Measurements from ENCODE around the gene TRHDE.
"Not testable (repeated sequence)": the region's sequence is repeated elsewhere in the genome, so short reads cannot be mapped to it uniquely, and the experiment has no call there.

Gene TRHDE

DNA sequence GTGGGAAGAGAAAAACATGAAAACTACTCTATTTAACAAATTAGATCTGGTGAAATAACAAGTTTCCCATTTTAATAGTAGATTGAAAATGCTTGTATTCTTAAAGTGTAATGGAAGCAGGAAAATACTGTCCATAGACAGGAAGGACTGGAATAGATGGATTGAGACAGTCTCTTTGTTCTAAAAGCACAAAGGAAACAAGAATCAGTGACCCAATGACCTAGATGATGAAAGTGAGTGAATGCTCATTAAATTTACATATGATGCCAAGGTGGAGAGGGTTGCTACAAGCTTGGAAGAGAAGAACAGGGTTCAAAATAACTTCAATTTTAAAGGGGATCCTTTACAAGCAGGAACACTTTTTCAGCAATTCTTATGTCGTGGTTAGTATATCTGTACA lies 233.1 kb downstream of the TRHDE start:
- no peak for TF ChIP-seq POLR2A (IDR thresholded peaks at IDR 0.05; ENCODE audit: low read depth, low read length)
- no peak for FAIRE-seq

GRCh38 chr12:72509891-72510290 lies 237.7 kb downstream of the TRHDE start:
- TF ChIP-seq POLR2A (IDR thresholded peaks at IDR 0.05; ENCODE audit: low read depth, low read length): no peak
- no peak for DNase-seq (ENCODE audit: insufficient read length, low spot score)
- FAIRE-seq: no peak

More for the DNA sequence above, 233.1 kb downstream of the TRHDE start:
- no peak for DNase-seq (ENCODE audit: insufficient read length, low spot score)

DNA sequence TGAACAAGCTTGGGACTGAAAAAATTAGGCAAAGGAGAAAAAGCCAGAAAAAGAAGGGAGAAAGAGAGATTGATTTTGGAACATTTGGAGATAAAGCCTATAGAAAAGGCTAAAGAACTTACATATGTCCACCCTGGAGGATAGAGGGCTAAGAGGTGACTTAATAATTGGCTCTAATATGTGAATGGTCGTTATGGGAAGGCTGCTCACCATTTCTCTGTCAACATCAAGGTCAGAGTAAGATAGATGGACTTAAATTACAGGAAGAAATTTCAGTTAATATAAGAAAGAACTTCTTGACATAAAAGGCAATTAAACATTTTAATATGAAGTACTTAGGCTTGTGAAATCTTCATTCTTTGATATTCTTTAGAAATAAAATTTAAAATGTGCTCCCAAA lies 238.6 kb downstream of the TRHDE start:
- FAIRE-seq (no peak), DNase-seq (ENCODE audit: insufficient read length, low spot score) (no peak)
- TF ChIP-seq POLR2A (IDR thresholded peaks at IDR 0.05; ENCODE audit: low read depth, low read length): no peak

GRCh38 chr12:72511498-72511897 lies 239.3 kb downstream of the TRHDE start:
- FAIRE-seq (no peak), DNase-seq (ENCODE audit: insufficient read length, low spot score) (no peak)
- TF ChIP-seq POLR2A (IDR thresholded peaks at IDR 0.05; ENCODE audit: low read depth, low read length): no peak

DNA sequence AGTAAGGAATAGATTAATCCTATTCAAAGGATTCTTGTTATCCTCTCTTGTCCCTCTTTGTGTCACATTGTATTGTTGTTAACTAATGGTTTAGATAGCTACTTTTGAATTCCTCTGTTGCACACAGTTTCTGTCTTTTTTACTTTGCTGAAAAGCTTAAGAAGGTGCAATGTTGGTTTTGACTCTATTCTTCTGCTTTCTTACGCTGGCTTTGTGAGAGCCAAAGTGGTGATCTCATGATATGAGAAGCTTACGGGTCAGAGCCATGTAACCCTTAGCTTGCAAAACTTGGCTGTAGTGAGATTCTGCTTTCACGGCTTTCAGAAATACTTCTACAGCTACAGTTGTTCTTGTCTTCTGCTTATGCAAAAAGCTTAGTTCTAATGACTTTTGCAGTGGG lies 239.7 kb downstream of the TRHDE start:
- TF ChIP-seq POLR2A (IDR thresholded peaks at IDR 0.05; ENCODE audit: low read depth, low read length): no peak
- no peak for FAIRE-seq

DNA sequence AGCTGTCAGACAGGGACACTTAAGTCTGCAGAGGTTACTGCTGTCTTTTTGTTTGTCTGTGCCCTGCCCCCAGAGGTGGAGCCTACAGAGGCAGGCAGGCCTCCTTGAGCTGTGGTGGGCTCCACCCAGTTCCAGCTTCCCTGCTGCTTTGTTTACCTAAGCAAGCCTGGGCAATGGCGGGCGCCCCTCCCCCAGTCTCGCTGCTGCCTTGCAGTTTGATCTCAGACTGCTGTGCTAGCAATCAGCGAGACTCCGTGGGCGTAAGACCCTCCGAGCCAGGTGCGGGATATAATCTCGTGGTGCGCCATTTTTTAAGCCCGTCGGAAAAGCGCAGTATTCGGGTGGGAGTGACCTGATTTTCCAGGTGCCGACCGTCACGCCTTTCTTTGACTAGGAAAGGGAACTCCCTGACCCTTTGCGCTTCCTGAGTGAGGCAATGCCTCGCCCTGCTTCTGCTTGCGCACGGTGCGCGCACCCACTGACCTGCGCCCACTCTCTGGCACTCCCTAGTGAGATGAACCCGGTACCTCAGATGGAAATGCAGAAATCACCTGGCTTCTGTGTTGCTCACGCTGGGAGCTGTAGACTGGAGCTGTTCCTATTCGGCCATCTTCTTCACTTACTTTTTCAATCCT lies 248.0 kb downstream of the TRHDE start:
- not testable (repeated sequence) for FAIRE-seq; DNase-seq (ENCODE audit: insufficient read length, low spot score)

More for the DNA sequence above, 239.7 kb downstream of the TRHDE start:
- no peak for DNase-seq (ENCODE audit: insufficient read length, low spot score)

- no peak for DNase-seq (ENCODE audit: insufficient read length, low spot score)
- no peak for TF ChIP-seq POLR2A (IDR thresholded peaks at IDR 0.05; ENCODE audit: low read depth, low read length)
- FAIRE-seq: no peak
These were observed 249.2 kb downstream of the TRHDE start for GRCh38 chr12:72521326-72521725.

DNA sequence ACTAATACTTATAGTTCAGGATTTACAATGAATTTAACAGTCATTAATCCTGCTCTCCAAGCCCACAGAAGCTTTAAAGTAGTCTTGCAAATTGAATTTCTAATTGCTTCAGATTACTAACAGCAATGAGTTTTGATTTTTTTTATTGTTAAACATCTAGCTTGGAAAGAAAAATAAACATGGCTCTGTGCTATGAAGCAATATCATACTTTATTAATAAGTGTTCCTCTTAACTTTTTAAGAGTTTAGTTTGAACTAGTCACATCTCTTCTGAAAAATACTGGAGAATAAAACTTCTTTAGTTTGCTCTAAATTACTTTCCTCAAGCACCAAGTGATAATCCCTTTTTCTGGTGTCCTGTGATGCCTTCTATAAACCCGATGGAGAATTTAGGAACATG lies 250.2 kb downstream of the TRHDE start:
- no peak for TF ChIP-seq POLR2A (IDR thresholded peaks at IDR 0.05; ENCODE audit: low read depth, low read length)
- FAIRE-seq (no peak), DNase-seq (ENCODE audit: insufficient read length, low spot score) (no peak)

GRCh38 chr12:72523754-72524153 lies 251.6 kb downstream of the TRHDE start:
- FAIRE-seq: no peak
- no peak for DNase-seq (ENCODE audit: insufficient read length, low spot score)

GRCh38 chr12:72535212-72535990 lies 263.2 kb downstream of the TRHDE start:
- FAIRE-seq: no peak
- DNase-seq (ENCODE audit: insufficient read length, low spot score): no peak
- no peak for TF ChIP-seq POLR2A (IDR thresholded peaks at IDR 0.05; ENCODE audit: low read depth, low read length)

More at GRCh38 chr12:72523754-72524153, 251.6 kb downstream of the TRHDE start:
- no peak for TF ChIP-seq POLR2A (IDR thresholded peaks at IDR 0.05; ENCODE audit: low read depth, low read length)

DNA sequence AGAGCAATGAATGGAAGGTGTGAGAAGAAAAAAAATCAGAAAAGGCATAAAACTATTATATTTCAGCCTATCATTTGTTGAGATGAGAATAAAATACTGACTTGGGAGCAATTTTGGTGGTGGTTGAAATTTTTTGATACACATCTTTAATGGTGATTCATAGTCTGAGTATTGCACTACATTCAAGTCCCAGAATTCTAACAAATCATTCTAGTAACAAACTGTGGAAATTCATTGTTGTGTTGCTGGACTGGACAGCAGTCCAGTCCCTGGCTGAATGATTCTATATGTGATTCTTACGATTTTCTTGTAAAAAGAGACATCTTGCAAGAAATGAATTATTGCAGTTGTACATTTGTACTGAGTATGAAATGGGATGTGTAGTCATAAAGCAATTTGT lies 268.6 kb downstream of the TRHDE start:
- DNase-seq (ENCODE audit: insufficient read length, low spot score) (no peak), FAIRE-seq (no peak)
- no peak for TF ChIP-seq POLR2A (IDR thresholded peaks at IDR 0.05; ENCODE audit: low read depth, low read length)

DNA sequence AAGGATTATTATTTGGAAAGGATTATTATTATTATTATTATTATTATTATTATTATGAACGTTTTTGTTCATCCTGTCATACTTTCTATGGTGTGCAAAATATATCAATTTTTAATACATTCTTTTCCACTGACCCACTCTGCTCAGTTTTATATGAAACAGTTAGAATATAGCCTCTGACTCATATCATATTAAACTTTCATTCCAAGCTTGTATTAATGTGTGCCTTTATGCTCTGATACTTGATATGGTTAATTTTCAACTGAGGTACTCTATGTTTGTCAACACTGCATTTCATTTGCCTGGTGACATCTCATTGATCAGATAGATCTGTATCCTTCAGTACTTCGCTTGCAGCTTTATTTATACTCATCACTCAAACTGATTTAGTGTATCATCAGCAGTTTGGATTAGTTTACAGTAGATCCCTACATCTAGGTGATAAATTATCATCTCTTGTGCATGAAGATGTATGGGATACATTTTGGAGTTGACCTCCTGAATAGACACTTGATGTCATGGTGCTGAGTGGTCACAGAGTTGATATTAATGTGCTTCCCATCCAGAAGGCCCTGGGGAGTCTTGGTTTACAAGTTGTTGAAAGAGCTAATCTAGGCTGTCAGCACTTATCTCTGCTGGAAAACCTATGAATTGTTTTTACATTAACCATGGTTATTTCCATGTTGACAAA lies 271.8 kb downstream of the TRHDE start:
- no peak for TF ChIP-seq POLR2A (IDR thresholded peaks at IDR 0.05; ENCODE audit: low read depth, low read length)
- DNase-seq (ENCODE audit: insufficient read length, low spot score) (no peak), FAIRE-seq (no peak)

GRCh38 chr12:72546106-72546505 lies 273.9 kb downstream of the TRHDE start:
- FAIRE-seq: no peak
- no peak for DNase-seq (ENCODE audit: insufficient read length, low spot score)
- TF ChIP-seq POLR2A (IDR thresholded peaks at IDR 0.05; ENCODE audit: low read depth, low read length): no peak

- DNase-seq (ENCODE audit: insufficient read length, low spot score): no peak
- no peak for TF ChIP-seq POLR2A (IDR thresholded peaks at IDR 0.05; ENCODE audit: low read depth, low read length)
- FAIRE-seq: no peak
These were observed 275.4 kb downstream of the TRHDE start for GRCh38 chr12:72547573-72547972.
